Endothelial cell of umbilical vein (primary cell): ENCODE data around the gene TNFRSF12A. TPM values are rescaled to one million over a fixed set of nuclear protein-coding genes. Genes with fewer than 3 reads are reported as not detected.

Experiments used
- BruUV-seq: library from RNA; stranded (reverse); fragments of 400-500 nt; replicated peaks from 2 replicates; lab custom pipeline; 2021; lab: Mats Ljungman, UMichigan
- CTCF ChIA-PET: fragments of 300-600, 350-600 bp; sonication (Branson Sonifier 250); formaldehyde crosslinking; loops from one replicate; lab custom pipeline; 2021; ENCODE audit warnings: antibody characterized with exemption, inconsistent platforms; lab: Charles Lee
- POLR2A ChIA-PET: fragments of 300-600, 350-600 bp; sonication (Branson Sonifier 250); formaldehyde crosslinking; loops from one replicate; lab custom pipeline; 2021; ENCODE audit warnings: antibody characterized with exemption, inconsistent platforms; lab: Charles Lee
- DNase-seq: peaks from one replicate; pipeline ENCODE4 v3.0.0-alpha.2; 2011; ENCODE audit warnings: low read depth, low spot score
- FAIRE-seq: peaks from 2 replicates; lab custom pipeline; 2011; peaks lifted over from hg19 to GRCh38; lab: Jason Lieb, UNC
- H2AFZ ChIP-seq: 2 replicates; pipeline ENCODE4 v1.6.0; 2012; ENCODE audit warnings: low read depth, low read length, control low read depth, inconsistent platforms
- H3K27ac ChIP-seq: 2 replicates; pipeline ENCODE4 v1.5.1; 2011; ENCODE audit warnings: low read depth, mild to moderate bottlenecking, control low read depth, low read length, moderate library complexity; ENCODE audit not compliant: insufficient read depth
- H3K27me3 ChIP-seq, 2 experiments: 2 replicates each; pipeline versions ENCODE4 v1.6.0 to v1.6.1; 2011; ENCODE audit warnings: low read length in 2 of 2, mixed read lengths in 1 of 2; ENCODE audit not compliant: control insufficient read depth in 2 of 2, insufficient read depth in 2 of 2
- H3K36me3 ChIP-seq, 2 experiments: 2 replicates in 1 of 2; 3 replicates in 1 of 2; pipeline ENCODE4 v1.5.1; 2011; ENCODE audit warnings: low read length in 2 of 2, mild to moderate bottlenecking in 1 of 2, moderate library complexity in 1 of 2; ENCODE audit not compliant: control insufficient read depth in 2 of 2, insufficient read depth in 2 of 2; ENCODE audit errors: extremely low read depth in 1 of 2
- H3K4me1 ChIP-seq: 3 replicates; pipeline ENCODE4 v1.5.1; 2011; ENCODE audit warnings: mild to moderate bottlenecking, low read length; ENCODE audit not compliant: control insufficient read depth, insufficient read depth; ENCODE audit errors: extremely low read depth
- H3K4me2 ChIP-seq: 2 replicates; pipeline ENCODE4 v1.6.1; 2011; ENCODE audit warnings: low read length, control low read depth, mixed read lengths; ENCODE audit not compliant: insufficient read depth
- H3K4me3 ChIP-seq, 3 experiments: fragments of 200-600 bp in 1 of 3; sonication (generic), shearing (Covaris generic) in 1 of 3; replicated peaks in 1 of 3; 2 replicates each; pipeline ENCODE4 v1.5.1; 2011 to 2016; ENCODE audit warnings: control low read depth in 3 of 3, low read length in 3 of 3, mild to moderate bottlenecking in 2 of 3, inconsistent platforms in 1 of 3, low read depth in 1 of 3, moderate library complexity in 1 of 3; ENCODE audit not compliant: insufficient read depth in 1 of 3
- H3K79me2 ChIP-seq: 2 replicates; pipeline ENCODE4 v1.6.0; 2012; ENCODE audit warnings: low read length, inconsistent platforms; ENCODE audit not compliant: control insufficient read depth, insufficient read depth
- H3K9ac ChIP-seq: replicated peaks from 2 replicates; pipeline ENCODE3; 2011; ENCODE audit warnings: low read length, control low read depth; ENCODE audit not compliant: insufficient read depth; ENCODE audit errors: extremely low read depth
- H3K9me1 ChIP-seq: replicated peaks from 3 replicates; pipeline ENCODE4 v1.6.0; 2011; ENCODE audit warnings: mild to moderate bottlenecking, low read length; ENCODE audit not compliant: control insufficient read depth, insufficient read depth; ENCODE audit errors: extremely low read depth
- H3K9me3 ChIP-seq: replicated peaks from 2 replicates; pipeline ENCODE4 v1.5.1; 2012; ENCODE audit warnings: low read length, inconsistent platforms; ENCODE audit not compliant: control insufficient read depth, insufficient read depth
- H4K20me1 ChIP-seq: replicated peaks from 2 replicates; pipeline ENCODE3; 2011; ENCODE audit warnings: mild to moderate bottlenecking, low read length; ENCODE audit not compliant: control insufficient read depth, insufficient read depth; ENCODE audit errors: extremely low read depth
- EZH2 ChIP-seq: IDR thresholded peaks from 2 replicates; pipeline ENCODE4 v1.6.1; 2012; ENCODE audit warnings: borderline replicate concordance, low read depth, mild to moderate bottlenecking, moderate library complexity, low read length, inconsistent platforms; ENCODE audit not compliant: severe bottlenecking
- FOS ChIP-seq: IDR thresholded peaks from 2 replicates; pipeline ENCODE4 v1.6.1; 2011; ENCODE audit warnings: mild to moderate bottlenecking, low read length, moderate library complexity, borderline replicate concordance; ENCODE audit not compliant: insufficient read depth
- GATA2 ChIP-seq: IDR thresholded peaks from 2 replicates; pipeline ENCODE4 v1.7.0; 2011; ENCODE audit warnings: low read depth, mild to moderate bottlenecking, moderate library complexity, mixed read lengths, low read length; ENCODE audit not compliant: insufficient read length, insufficient read depth
- JUN ChIP-seq: IDR thresholded peaks from 2 replicates; pipeline ENCODE4 v1.6.1; 2011; ENCODE audit warnings: borderline replicate concordance, low read depth; ENCODE audit not compliant: insufficient read length, insufficient read depth
- MYC ChIP-seq: IDR thresholded peaks from one replicate; pipeline ENCODE4 v1.6.1; 2011; ENCODE audit warnings: mild to moderate bottlenecking, low read depth, low read length
- POLR2A ChIP-seq: IDR thresholded peaks from 2 replicates; pipeline ENCODE4 v1.6.1; 2012; ENCODE audit warnings: low read depth, mild to moderate bottlenecking, control low read depth, low read length
- POLR2AphosphoS5 ChIP-seq: IDR thresholded peaks from 2 replicates; pipeline ENCODE4 v1.6.1; 2012; ENCODE audit warnings: low read depth, mild to moderate bottlenecking, control low read depth, low read length, moderate library complexity; ENCODE audit not compliant: insufficient read depth
- dilution Hi-C: fragments of 300-500 bp; cut with MboI; formaldehyde crosslinking; loops from one replicate; pipeline ENCODE4 v1.15.0; 2019; ENCODE audit warnings: low sequenced_read_pairs; ENCODE audit not compliant: extremely low pct_ligation_motif_present
- intact Hi-C: fragments of 100-400 bp; cut with micrococcal nuclease; formaldehyde crosslinking; loops from one replicate; pipeline ENCODE4 v1.10.0; 2022
- polyA plus RNA-seq, 4 experiments: library from polyadenylated mRNA; depleted of rRNA in 3 of 4; stranded (reverse) in 3 of 4; unstranded in 1 of 4; fragments of >200 nt; gene quantifications; 2 replicates each; pipeline versions ENCODE4 v1.2.1 to v1.2.3, GENCODE V29; 2011 to 2012; ENCODE audit warnings: missing spikeins in 1 of 4
- total RNA-seq: library from RNA; stranded (reverse); gene quantifications from 2 replicates; pipeline ENCODE4 v1.2.3, GENCODE V29; 2021
- TF ChIP-seq, protein P1 (sequence below): IDR thresholded peaks from 2 replicates; pipeline ENCODE4 v1.6.1; 2011; ENCODE audit not compliant: insufficient read depth, insufficient read length
- TF ChIP-seq, protein P2 (sequence below), 2 donors: IDR thresholded peaks; 1 replicate in 1 of 2; 2 replicates in 1 of 2; pipeline ENCODE4 v1.5.1; 2011; ENCODE audit warnings: low read length in 2 of 2, mild to moderate bottlenecking in 2 of 2, moderate library complexity in 2 of 2, control low read depth in 1 of 2, inconsistent platforms in 1 of 2, low read depth in 1 of 2; ENCODE audit not compliant: insufficient read depth in 1 of 2; ENCODE audit errors: extremely low read depth in 1 of 2

The TNFRSF12A gene
- total and polyA plus RNA-seq, 2 donors (not counting 3 experiments of a cell fraction or from before 2014, with no cell fraction given), result 162 to 187 TPM

DNA sequence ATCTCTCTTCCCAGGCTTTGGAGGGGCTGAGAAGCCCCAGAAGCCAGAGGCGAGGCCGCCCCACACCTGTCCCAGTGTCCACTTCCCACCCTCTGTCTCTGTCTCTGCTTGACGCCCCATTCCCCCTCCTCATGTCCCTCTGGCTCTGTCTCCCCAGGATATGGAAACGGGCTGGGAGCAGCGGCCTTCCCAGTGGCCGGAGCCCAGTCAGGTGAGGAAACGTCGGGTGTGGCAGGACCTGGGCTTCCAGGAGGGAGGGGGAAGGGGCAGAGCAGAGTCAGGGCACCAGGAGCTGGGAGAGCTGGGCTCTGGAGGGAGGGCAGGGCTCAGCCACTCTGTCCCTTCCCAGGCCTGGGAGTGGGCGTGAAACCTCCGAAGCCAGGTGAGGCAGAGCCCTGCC is 29.3 kb upstream of the TNFRSF12A start:
- dilution Hi-C loops (no loop called here), intact Hi-C loops (no loop called here)
- H2AFZ ChIP-seq, result no peak overlapping the region
- no peak overlapping the region for H3K4me3 ChIP-seq
- POLR2A ChIA-PET, result no interaction called here
- H3K4me2 ChIP-seq, result no peak overlapping the region
- BruUV-seq, result no TSS peak
- H3K4me1 ChIP-seq, result no peaks in the 10 kb centered on the region
- H3K9me1 ChIP-seq, result no peaks in the 10 kb centered on the region
- FAIRE-seq (no peak), DNase-seq (no peak)
- no peaks in the 10 kb centered on the region for H3K9me3 ChIP-seq
- H3K27me3 ChIP-seq, result peaks cover 0 to 5% of the 10 kb centered on the region in 2 experiments
- TF ChIP-seq, protein P1, sequence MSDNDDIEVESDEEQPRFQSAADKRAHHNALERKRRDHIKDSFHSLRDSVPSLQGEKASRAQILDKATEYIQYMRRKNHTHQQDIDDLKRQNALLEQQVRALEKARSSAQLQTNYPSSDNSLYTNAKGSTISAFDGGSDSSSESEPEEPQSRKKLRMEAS, result no peak
- TF ChIP-seq, protein P2, sequence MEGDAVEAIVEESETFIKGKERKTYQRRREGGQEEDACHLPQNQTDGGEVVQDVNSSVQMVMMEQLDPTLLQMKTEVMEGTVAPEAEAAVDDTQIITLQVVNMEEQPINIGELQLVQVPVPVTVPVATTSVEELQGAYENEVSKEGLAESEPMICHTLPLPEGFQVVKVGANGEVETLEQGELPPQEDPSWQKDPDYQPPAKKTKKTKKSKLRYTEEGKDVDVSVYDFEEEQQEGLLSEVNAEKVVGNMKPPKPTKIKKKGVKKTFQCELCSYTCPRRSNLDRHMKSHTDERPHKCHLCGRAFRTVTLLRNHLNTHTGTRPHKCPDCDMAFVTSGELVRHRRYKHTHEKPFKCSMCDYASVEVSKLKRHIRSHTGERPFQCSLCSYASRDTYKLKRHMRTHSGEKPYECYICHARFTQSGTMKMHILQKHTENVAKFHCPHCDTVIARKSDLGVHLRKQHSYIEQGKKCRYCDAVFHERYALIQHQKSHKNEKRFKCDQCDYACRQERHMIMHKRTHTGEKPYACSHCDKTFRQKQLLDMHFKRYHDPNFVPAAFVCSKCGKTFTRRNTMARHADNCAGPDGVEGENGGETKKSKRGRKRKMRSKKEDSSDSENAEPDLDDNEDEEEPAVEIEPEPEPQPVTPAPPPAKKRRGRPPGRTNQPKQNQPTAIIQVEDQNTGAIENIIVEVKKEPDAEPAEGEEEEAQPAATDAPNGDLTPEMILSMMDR (IDR thresholded peaks at IDR 0.05; ENCODE audit: extremely low read depth in 1 of 2, insufficient read depth in 1 of 2, low read depth in 1 of 2, low read length in 2 of 2), result no peak
- TF ChIP-seq JUN (no peak), GATA2 (no peak), EZH2 (no peak), MYC (no peak), POLR2AphosphoS5 (no peak), FOS (no peak), POLR2A (no peak)
- no peak overlapping the region for H3K9ac ChIP-seq
- H3K79me2 ChIP-seq, result no peaks in the 10 kb centered on the region
- CTCF ChIA-PET, result no interaction called here
- H4K20me1 ChIP-seq, result no peaks in the 10 kb centered on the region
- H3K36me3 ChIP-seq, result no peaks in the 10 kb centered on the region
- H3K27ac ChIP-seq, result no peak overlapping the region
